GM19463 (cell line): ENCODE results near the gene MT1B.
A peak's percentile ranks its signal among the peaks of the same experiment; 100 is the strongest.
"Not testable (repeated sequence)": the region's sequence is repeated elsewhere in the genome, so short reads cannot be mapped to it uniquely, and the experiment has no call there.

Source experiments
- ATAC-seq: cut with Tn5 transposase; IDR thresholded peaks from one replicate; pipeline ENCODE4 v1.9.1; 2021; ENCODE audit warnings: mild to moderate bottlenecking, moderate library complexity; ENCODE audit not compliant: unreplicated experiment

MT1B gene

GRCh38 chr16:56665286-56666261 lies 13.9 kb downstream of the MT1B start:
- not testable (repeated sequence) for ATAC-seq

- ATAC-seq = no peak
Measured at GRCh38 chr16:56667581-56668571, 16.2 kb downstream of the MT1B start, which contains the start of gene MT1G. Gene MT1G (minus strand): TSS chr16:56668065. CDS start chr16:56667993, 72 bp downstream.

- ATAC-seq = no peak
Measured at GRCh38 chr16:56669005-56669839, 17.5 kb downstream of the MT1B start, which contains the start of gene MT1H. Gene MT1H (plus strand): TSS chr16:56669814. CDS start chr16:56669885, 71 bp downstream.

GRCh38 chr16:56669840-56670619 lies 18.3 kb downstream of the MT1B start:
- no peak for ATAC-seq

- no peak for ATAC-seq
Measured at GRCh38 chr16:56670620-56670934, 18.9 kb downstream of the MT1B start.

GRCh38 chr16:56671691-56672090 lies 20.0 kb downstream of the MT1B start:
- not testable (repeated sequence) for ATAC-seq

- ATAC-seq = not testable (repeated sequence)
Measured at GRCh38 chr16:56672171-56672570, 20.5 kb downstream of the MT1B start.

GRCh38 chr16:56672761-56673536 lies 21.3 kb downstream of the MT1B start:
- ATAC-seq = no peak

- no peak for ATAC-seq
Measured at GRCh38 chr16:56673921-56674320, 22.2 kb downstream of the MT1B start.

- not testable (repeated sequence) for ATAC-seq
Measured at GRCh38 chr16:56674570-56674969, 22.9 kb downstream of the MT1B start.

GRCh38 chr16:56675685-56676210 lies 24.1 kb downstream of the MT1B start:
- no peak for ATAC-seq

- no peak for ATAC-seq
Measured at GRCh38 chr16:56677474-56677873, 25.8 kb downstream of the MT1B start.

GRCh38 chr16:56679078-56679730 lies 27.5 kb downstream of the MT1B start:
- no peak for ATAC-seq

GRCh38 chr16:56679818-56680217 lies 28.1 kb downstream of the MT1B start:
- no peak for ATAC-seq

- ATAC-seq = peak; percentile 99
Measured at GRCh38 chr16:56681939-56682702, 30.4 kb downstream of the MT1B start, which contains the start of gene MT1X. Gene MT1X (plus strand): TSS chr16:56682470. CDS start chr16:56682541, 71 bp downstream.

GRCh38 chr16:56682703-56683397 lies 31.2 kb downstream of the MT1B start:
- peak; percentile 5 for ATAC-seq
